IMR-90 (cell line): Measurements from ENCODE around the gene DRC3. TPM values are rescaled to one million over a fixed set of nuclear protein-coding genes. Genes with fewer than 3 reads are reported as not detected.

Experiments used
- ATAC-seq: fragments of 200-7000 bp; cut with Tn5 transposase; 2 replicates; pipeline ENCODE4 v1.9.1; 2020; ENCODE audit warnings: low read depth, mild to moderate bottlenecking, moderate library complexity
- BruUV-seq: library from RNA; stranded (reverse); fragments of 400-500 nt; replicated peaks from 2 replicates; lab custom pipeline; 2021; lab: Mats Ljungman, UMichigan
- CTCF ChIA-PET: fragments of 300-600 bp; formaldehyde crosslinking; extraction: SDS; loops from one replicate; lab custom pipeline; 2021; ENCODE audit warnings: antibody characterized with exemption; lab: Yijun Ruan, JAX
- POLR2A ChIA-PET: fragments of 300-600 bp; sonication (Branson Sonifier 250); formaldehyde crosslinking; loops from one replicate; lab custom pipeline; 2022; ENCODE audit warnings: antibody characterized with exemption; ENCODE audit not compliant: unreplicated experiment; lab: Charles Lee
- DNase-seq: peaks from one replicate; pipeline ENCODE4 v3.0.0; 2013
- H2AFZ ChIP-seq: replicated peaks from 2 replicates; pipeline ENCODE3; 2013; ENCODE audit warnings: low read length, mild to moderate bottlenecking; ENCODE audit not compliant: poor library complexity
- H2AK5ac ChIP-seq: 2 replicates; pipeline ENCODE4 v1.6.1; 2013; ENCODE audit warnings: low read depth, low read length, inconsistent platforms
- H2AK9ac ChIP-seq: replicated peaks from 2 replicates; pipeline ENCODE3; 2013; ENCODE audit warnings: mild to moderate bottlenecking, low read depth, low read length, moderate library complexity; ENCODE audit not compliant: poor library complexity
- H2BK120ac ChIP-seq: 2 replicates; pipeline ENCODE4 v1.6.1; 2013; ENCODE audit warnings: low read depth, low read length, inconsistent platforms
- H2BK15ac ChIP-seq: 3 replicates; pipeline ENCODE4 v1.6.1; 2013; ENCODE audit warnings: low read depth, low read length, inconsistent platforms
- H2BK20ac ChIP-seq: 2 replicates; pipeline ENCODE4 v1.6.1; 2013; ENCODE audit warnings: low read depth, mild to moderate bottlenecking, inconsistent platforms, low read length, moderate library complexity
- H2BK5ac ChIP-seq: 2 replicates; pipeline ENCODE4 v1.6.1; 2013; ENCODE audit warnings: mild to moderate bottlenecking, low read depth, low read length, inconsistent platforms; ENCODE audit not compliant: poor library complexity, severe bottlenecking
- H3K14ac ChIP-seq: replicated peaks from 2 replicates; pipeline ENCODE4 v1.6.1; 2013; ENCODE audit warnings: low read depth, low read length, inconsistent platforms
- H3K18ac ChIP-seq: 2 replicates; pipeline ENCODE4 v1.6.1; 2013; ENCODE audit warnings: low read depth, low read length, control low read depth
- H3K23ac ChIP-seq: 2 replicates; pipeline ENCODE4 v1.6.1; 2013; ENCODE audit warnings: low read depth, low read length, inconsistent platforms
- H3K27ac ChIP-seq: 2 replicates; pipeline ENCODE4 v1.5.1; 2013; ENCODE audit warnings: mild to moderate bottlenecking, control low read depth, low read length; ENCODE audit not compliant: insufficient read depth
- H3K27me3 ChIP-seq: 2 replicates; pipeline ENCODE4 v1.6.1; 2013; ENCODE audit warnings: low read length; ENCODE audit not compliant: control insufficient read depth, insufficient read depth
- H3K36me3 ChIP-seq: 2 replicates; pipeline ENCODE4 v1.6.1; 2013; ENCODE audit warnings: low read length, mixed read lengths; ENCODE audit not compliant: control insufficient read depth, insufficient read depth
- H3K4ac ChIP-seq: 2 replicates; pipeline ENCODE4 v1.6.1; 2013; ENCODE audit warnings: low read depth, low read length, inconsistent platforms
- H3K4me1 ChIP-seq: 2 replicates; pipeline ENCODE4 v1.6.1; 2013; ENCODE audit warnings: low read length, mixed read lengths; ENCODE audit not compliant: control insufficient read depth, insufficient read depth
- H3K4me2 ChIP-seq: 2 replicates; pipeline ENCODE4 v1.6.1; 2013; ENCODE audit warnings: low read depth, mild to moderate bottlenecking, control low read depth, low read length, moderate library complexity
- H3K4me3 ChIP-seq: 2 replicates; pipeline ENCODE4 v1.5.1; 2013; ENCODE audit warnings: low read depth, mild to moderate bottlenecking, control low read depth, low read length, moderate library complexity; ENCODE audit not compliant: insufficient read depth
- H3K56ac ChIP-seq: 2 replicates; pipeline ENCODE4 v1.6.1; 2013; ENCODE audit warnings: low read length, inconsistent platforms; ENCODE audit not compliant: insufficient read depth; ENCODE audit errors: extremely low read depth
- H3K79me1 ChIP-seq, 2 experiments: 2 replicates each; pipeline ENCODE4 v1.6.1; 2013; ENCODE audit warnings: low read length in 2 of 2, inconsistent platforms in 1 of 2, low read depth in 1 of 2
- H3K9ac ChIP-seq: 2 replicates; pipeline ENCODE4 v1.6.1; 2013; ENCODE audit warnings: low read depth, low read length, control low read depth
- H3K9me1 ChIP-seq: 2 replicates; pipeline ENCODE4 v1.6.1; 2013; ENCODE audit warnings: low read length, inconsistent platforms; ENCODE audit not compliant: insufficient read depth
- H3K9me3 ChIP-seq: 2 replicates; pipeline ENCODE4 v1.6.1; 2013; ENCODE audit warnings: low read length; ENCODE audit not compliant: control insufficient read depth, insufficient read depth
- H4K20me1 ChIP-seq: 2 replicates; pipeline ENCODE4 v1.6.1; 2013; ENCODE audit warnings: low read length, inconsistent platforms; ENCODE audit not compliant: insufficient read depth
- H4K5ac ChIP-seq: 2 replicates; pipeline ENCODE4 v1.6.1; 2013; ENCODE audit warnings: mild to moderate bottlenecking, low read depth, low read length, control low read depth
- H4K8ac ChIP-seq, 2 experiments: 2 replicates each; pipeline ENCODE4 v1.6.1; 2013; ENCODE audit warnings: low read depth in 2 of 2, low read length in 2 of 2, control low read depth in 1 of 2, inconsistent platforms in 1 of 2
- H4K91ac ChIP-seq: 2 replicates; pipeline ENCODE4 v1.6.1; 2013; ENCODE audit warnings: low read depth, low read length, inconsistent platforms; ENCODE audit not compliant: insufficient read depth
- BHLHE40 ChIP-seq: fragments of 150-350 bp; IDR thresholded peaks from 2 replicates; pipeline ENCODE4 v1.6.1; 2016; ENCODE audit warnings: mild to moderate bottlenecking, low read depth, low read length
- CEBPB ChIP-seq: IDR thresholded peaks from 2 replicates; pipeline ENCODE4 v1.6.1; 2012; ENCODE audit warnings: low read depth, low read length, improper control_type of control experiment
- ELK1 ChIP-seq: fragments of 150-350 bp; IDR thresholded peaks from 2 replicates; pipeline ENCODE4 v1.6.1; 2016; ENCODE audit warnings: low read depth, mild to moderate bottlenecking, low read length, moderate library complexity, borderline replicate concordance
- NFE2L2 ChIP-seq: fragments of 150-350 bp; IDR thresholded peaks from 2 replicates; pipeline ENCODE4 v1.6.1; 2016; ENCODE audit warnings: low read depth, mild to moderate bottlenecking, low read length
- POLR2A ChIP-seq: IDR thresholded peaks from 2 replicates; pipeline ENCODE4 v1.6.1; 2012; ENCODE audit warnings: mild to moderate bottlenecking, low read depth, low read length
- RAD21 ChIP-seq: IDR thresholded peaks from 2 replicates; pipeline ENCODE4 v1.6.1; 2012; ENCODE audit warnings: low read length, improper control_type of control experiment
- RCOR1 ChIP-seq: IDR thresholded peaks from 2 replicates; pipeline ENCODE4 v1.6.1; 2012; ENCODE audit warnings: mild to moderate bottlenecking, low read length, improper control_type of control experiment; ENCODE audit not compliant: insufficient replicate concordance
- RFX5 ChIP-seq: IDR thresholded peaks from 2 replicates; pipeline ENCODE4 v1.8.0; 2012; ENCODE audit warnings: low read depth, mild to moderate bottlenecking, low read length, moderate library complexity
- SMC3 ChIP-seq: fragments of 150-350 bp; IDR thresholded peaks from 2 replicates; pipeline ENCODE4 v1.6.1; 2016; ENCODE audit warnings: low read depth, mild to moderate bottlenecking, antibody characterized with exemption, low read length, moderate library complexity
- USF2 ChIP-seq: fragments of 150-350 bp; IDR thresholded peaks from 2 replicates; pipeline ENCODE4 v1.6.1; 2017; ENCODE audit warnings: mild to moderate bottlenecking, antibody characterized with exemption, low read length, low read depth
- WGBS, 2 experiments: methylation state at CpG; one replicate each; pipeline versions ENCODE4 v1.1.5 to v1.1.7; 2013; ENCODE audit warnings: missing lambda C conversion rate in 2 of 2; ENCODE audit not compliant: insufficient read length in 1 of 2; ENCODE audit errors: extremely low coverage in 2 of 2; 5-methylcytosine and 5-hydroxymethylcytosine counted together
- dilution Hi-C: fragments of 300-500 bp; cut with HindIII; formaldehyde crosslinking; loops from one replicate; pipeline ENCODE4 v1.14.3; 2018; ENCODE audit warnings: low sequenced_read_pairs; ENCODE audit not compliant: unreplicated experiment
- in situ Hi-C: fragments of 300-500 bp; cut with MboI; formaldehyde crosslinking; loops from 3 replicates; pipeline ENCODE4 v1.14.3; 2019; ENCODE audit warnings: low sequenced_read_pairs, inconsistent platforms, mixed read lengths
- intact Hi-C: fragments of 100-400 bp; cut with micrococcal nuclease; formaldehyde crosslinking; loops from 2 replicates; pipeline ENCODE4 v1.10.0; 2022
- polyA plus RNA-seq, 3 experiments: library from polyadenylated mRNA; depleted of rRNA; stranded (reverse); fragments of >200 nt; gene quantifications; 2 replicates each; pipeline ENCODE4 v1.2.3, GENCODE V29; 2012; ENCODE audit warnings: low replicate concordance in 1 of 3
- total RNA-seq: library from RNA; depleted of rRNA; stranded (reverse); fragments of >200 nt; gene quantifications from 2 replicates; pipeline ENCODE4 v1.2.3, GENCODE V29; 2012

Gene DRC3
- total and polyA plus RNA-seq, 2 of the 4 experiments (the other 2 are of a cell fraction) = 0.55 to 0.72 TPM

- no peak overlapping the region for H3K23ac ChIP-seq
Observed at GRCh38 chr17:18055597-18055996, 82.9 kb downstream of the DRC3 start.

More at GRCh38 chr17:18055597-18055996, 82.9 kb downstream of the DRC3 start:
- no peak overlapping the region for H3K27ac ChIP-seq
- H3K56ac ChIP-seq = no peak overlapping the region
- no peaks in the 10 kb centered on the region; a peak in 1 of 4 replicates for H3K79me1 ChIP-seq
- H4K20me1 ChIP-seq = no peaks in the 10 kb centered on the region
- no peak overlapping the region for H2AFZ ChIP-seq
- CTCF ChIA-PET = interaction anchor here (0.6 kb wide), 1 partner anchor 130 kb away, joined by 4 read pairs; no protein-coding TSS in a partner anchor
- H4K8ac ChIP-seq = no peak overlapping the region
- dilution Hi-C loops = no loop called here
- H2BK5ac ChIP-seq = no peak overlapping the region
- POLR2A ChIA-PET = no interaction called here
- H3K14ac ChIP-seq = no peak overlapping the region
- TF ChIP-seq CEBPB (no peak), USF2 (no peak), BHLHE40 (no peak), SMC3 (no peak), ELK1 (no peak), NFE2L2 (no peak), RAD21 (no peak), RFX5 (no peak), POLR2A (no peak), RCOR1 (no peak)
- H4K5ac ChIP-seq = no peak overlapping the region
- no peaks in the 10 kb centered on the region for H3K27me3 ChIP-seq
- H3K9me3 ChIP-seq = no peaks in the 10 kb centered on the region
- H3K4me3 ChIP-seq = no peak overlapping the region
- no peak overlapping the region for H2AK9ac ChIP-seq
- no peak overlapping the region for H3K9ac ChIP-seq
- no peaks in the 10 kb centered on the region for H3K4me1 ChIP-seq
- H3K18ac ChIP-seq = no peak overlapping the region
- no peak overlapping the region for H2BK15ac ChIP-seq
- H2BK20ac ChIP-seq = no peak overlapping the region
- in situ Hi-C loops = no loop called here
- H4K91ac ChIP-seq = no peak overlapping the region
- H3K4ac ChIP-seq = no peak overlapping the region
- ATAC-seq (no peak), DNase-seq (no peak)
- H3K36me3 ChIP-seq = peaks cover 24% of the 10 kb centered on the region
- intact Hi-C loops = no loop called here
- H2AK5ac ChIP-seq = no peak overlapping the region
- no TSS peak for BruUV-seq
- H3K9me1 ChIP-seq = 0 out of 2 replicates have a peak, but pooled peaks cover 5% of the 10 kb centered on the region
- H3K4me2 ChIP-seq = no peak overlapping the region
- no peak overlapping the region for H2BK120ac ChIP-seq
- WGBS, 2 experiments = no CpG with 5 or more reads among the region's 6 CpGs
